Measurements from ENCODE around the gene TSPEAR. TPM values are rescaled to one million over a fixed set of nuclear protein-coding genes. Genes with fewer than 3 reads are reported as not detected.

Gene TSPEAR
- total and polyA plus RNA-seq, 9 of the 15 experiments (the other 6 are each of a cell fraction or from before 2014, with no cell fraction given), result not detected

DNA sequence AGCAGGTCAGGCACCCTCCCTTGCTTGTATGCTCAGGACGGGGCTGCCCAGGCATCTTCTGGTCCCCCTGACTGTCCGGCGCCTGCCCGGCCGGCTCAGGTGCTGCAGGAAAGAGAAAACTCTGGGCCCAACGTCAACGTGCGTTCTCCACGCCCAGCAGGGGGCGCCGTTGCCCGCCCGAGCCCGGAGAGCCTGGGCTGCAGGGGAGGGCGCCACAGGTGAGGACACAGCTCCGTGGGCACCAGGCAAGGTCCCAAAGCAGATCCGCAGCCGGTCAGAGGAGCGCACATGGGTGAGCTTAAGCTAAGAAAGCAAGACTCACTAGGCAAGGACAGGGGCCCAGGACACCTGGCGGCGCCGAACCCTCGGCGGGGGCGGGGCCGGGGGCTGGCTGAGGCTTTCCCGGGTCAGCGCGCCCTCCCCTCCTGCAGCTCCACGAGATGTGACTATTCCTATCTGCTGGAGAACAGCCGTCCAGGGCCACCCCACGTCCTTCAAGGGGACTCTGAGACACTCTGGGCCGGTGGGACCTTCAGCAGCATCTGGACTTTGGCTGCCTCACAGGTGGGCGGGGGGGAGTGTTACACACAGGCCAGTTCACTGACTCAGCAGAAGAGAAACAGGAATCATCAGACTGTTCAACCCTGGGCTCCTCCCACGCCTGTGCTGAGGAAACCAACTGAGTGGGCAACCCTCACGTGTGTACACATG, 200.7 kb downstream of the TSPEAR start:
- CTCF ChIA-PET (ENCODE audit: low intra/inter-chr PET ratio), result interaction anchor here (0.5 to 2.2 kb wide), 7 partner anchors 56 to 422 kb away, joined by 3 to 16 read pairs (median 4); no protein-coding TSS in a partner anchor
- peak overlapping the region; percentile 70 for H3K4me2 ChIP-seq (ENCODE audit: insufficient read depth, low read length)
- peak; percentile 78 to 90 (median 84) for DNase-seq (ENCODE audit: extremely low read depth in 1 of 4, low spot score in 3 of 4)
- no peak overlapping the region for H3K4me3 ChIP-seq
- peak; percentile 69 for FAIRE-seq
- POLR2A ChIA-PET, result interaction anchor here (1.1 to 1.3 kb wide), 3 partner anchors 10 to 433 kb away, joined by 3 to 4 read pairs (median 3); no protein-coding TSS in a partner anchor
- no TSS peak for BruUV-seq (replicated peaks)
- WGBS (ENCODE audit: insufficient coverage, low coverage, missing lambda C conversion rate), result 2% methylated on average over 31 of the region's 36 CpGs
- H3K79me2 ChIP-seq (ENCODE audit: control insufficient read depth, insufficient read depth, low read length), result no peaks in the 10 kb centered on the region
- H3K27me3 ChIP-seq (ENCODE audit: control insufficient read depth in 2 of 2, insufficient read depth in 2 of 2, low read length in 2 of 2), result peaks cover 32 to 57% of the 10 kb centered on the region in 2 experiments
- no peaks in the 10 kb centered on the region for H3K36me3 ChIP-seq (ENCODE audit: control insufficient read depth, insufficient read depth, low read length)
- in situ Hi-C loops (cut with MboI) (no loop called here), intact Hi-C loops (cut with micrococcal nuclease) (loop anchor here (1.0 to 10.0 kb wide), 3 partner anchors 232 to 414 kb away; partner anchors contain the start of gene ITGB2)
- peaks cover 0 to 18% of the 10 kb centered on the region in 2 experiments; a peak in 2 of 5 replicates for H3K4me1 ChIP-seq (replicated peaks in 1 of 2; ENCODE audit: control insufficient read depth in 2 of 2, insufficient read depth in 2 of 2, low read length in 2 of 2)
- no peak overlapping the region; a peak in 1 of 4 replicates for H3K9ac ChIP-seq (ENCODE audit: insufficient read depth in 1 of 2, low read depth in 2 of 2, low read length in 2 of 2)
- no peaks in the 10 kb centered on the region for H3K9me1 ChIP-seq (ENCODE audit: control insufficient read depth, insufficient read depth, low read length)
- no peak overlapping the region for H3K27ac ChIP-seq (ENCODE audit: extremely low read depth, low read depth, low read length)
- ATAC-seq, result peak; percentile 95
- peaks cover 15% of the 10 kb centered on the region for H4K20me1 ChIP-seq (replicated peaks; ENCODE audit: control insufficient read depth, insufficient read depth, low read length)
- no peaks in the 10 kb centered on the region for H3K9me3 ChIP-seq (replicated peaks; ENCODE audit: control insufficient read depth, insufficient read depth, low read depth, low read length)
- H2AFZ ChIP-seq (ENCODE audit: low read depth, low read length), result peak overlapping the region; percentile 36; the same call in 1 of the 2 replicates
- TF ChIP-seq ATF7 (IDR thresholded peaks at IDR 0.05), result peak; percentile 69; the same call in 1 of the 2 replicates
- 0 out of 2 replicates have a peak, but pooled peaks have one; percentile 39 for TF ChIP-seq RBM14 (IDR thresholded peaks at IDR 0.05; ENCODE audit: borderline replicate concordance, insufficient read depth, low read depth, low read length)
- TF ChIP-seq, protein P1, sequence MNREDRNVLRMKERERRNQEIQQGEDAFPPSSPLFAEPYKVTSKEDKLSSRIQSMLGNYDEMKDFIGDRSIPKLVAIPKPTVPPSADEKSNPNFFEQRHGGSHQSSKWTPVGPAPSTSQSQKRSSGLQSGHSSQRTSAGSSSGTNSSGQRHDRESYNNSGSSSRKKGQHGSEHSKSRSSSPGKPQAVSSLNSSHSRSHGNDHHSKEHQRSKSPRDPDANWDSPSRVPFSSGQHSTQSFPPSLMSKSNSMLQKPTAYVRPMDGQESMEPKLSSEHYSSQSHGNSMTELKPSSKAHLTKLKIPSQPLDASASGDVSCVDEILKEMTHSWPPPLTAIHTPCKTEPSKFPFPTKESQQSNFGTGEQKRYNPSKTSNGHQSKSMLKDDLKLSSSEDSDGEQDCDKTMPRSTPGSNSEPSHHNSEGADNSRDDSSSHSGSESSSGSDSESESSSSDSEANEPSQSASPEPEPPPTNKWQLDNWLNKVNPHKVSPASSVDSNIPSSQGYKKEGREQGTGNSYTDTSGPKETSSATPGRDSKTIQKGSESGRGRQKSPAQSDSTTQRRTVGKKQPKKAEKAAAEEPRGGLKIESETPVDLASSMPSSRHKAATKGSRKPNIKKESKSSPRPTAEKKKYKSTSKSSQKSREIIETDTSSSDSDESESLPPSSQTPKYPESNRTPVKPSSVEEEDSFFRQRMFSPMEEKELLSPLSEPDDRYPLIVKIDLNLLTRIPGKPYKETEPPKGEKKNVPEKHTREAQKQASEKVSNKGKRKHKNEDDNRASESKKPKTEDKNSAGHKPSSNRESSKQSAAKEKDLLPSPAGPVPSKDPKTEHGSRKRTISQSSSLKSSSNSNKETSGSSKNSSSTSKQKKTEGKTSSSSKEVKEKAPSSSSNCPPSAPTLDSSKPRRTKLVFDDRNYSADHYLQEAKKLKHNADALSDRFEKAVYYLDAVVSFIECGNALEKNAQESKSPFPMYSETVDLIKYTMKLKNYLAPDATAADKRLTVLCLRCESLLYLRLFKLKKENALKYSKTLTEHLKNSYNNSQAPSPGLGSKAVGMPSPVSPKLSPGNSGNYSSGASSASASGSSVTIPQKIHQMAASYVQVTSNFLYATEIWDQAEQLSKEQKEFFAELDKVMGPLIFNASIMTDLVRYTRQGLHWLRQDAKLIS (CRISPR knock-in tag; IDR thresholded peaks at IDR 0.05), result peak; percentile 78; the same call in 1 of the 2 replicates
- no peak for TF ChIP-seq CREBBP (IDR thresholded peaks at IDR 0.05; ENCODE audit: low read depth, low read length)
- peak; percentile 46; the same call in 1 of the 2 replicates for TF ChIP-seq BHLHE40 (IDR thresholded peaks at IDR 0.05; ENCODE audit: low read length)
- TF ChIP-seq, protein P2, sequence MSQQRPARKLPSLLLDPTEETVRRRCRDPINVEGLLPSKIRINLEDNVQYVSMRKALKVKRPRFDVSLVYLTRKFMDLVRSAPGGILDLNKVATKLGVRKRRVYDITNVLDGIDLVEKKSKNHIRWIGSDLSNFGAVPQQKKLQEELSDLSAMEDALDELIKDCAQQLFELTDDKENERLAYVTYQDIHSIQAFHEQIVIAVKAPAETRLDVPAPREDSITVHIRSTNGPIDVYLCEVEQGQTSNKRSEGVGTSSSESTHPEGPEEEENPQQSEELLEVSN (IDR thresholded peaks at IDR 0.05; ENCODE audit: borderline replicate concordance in 1 of 2, extremely low read depth in 1 of 2, insufficient read depth in 1 of 2, insufficient read length in 1 of 2, low read depth in 1 of 2, low read length in 1 of 2, poor library complexity in 1 of 2, severe bottlenecking in 1 of 2), result peak in 1 of 2 experiments; percentile 18
- no peak for TF ChIP-seq ZBTB26 (CRISPR knock-in tag; IDR thresholded peaks at IDR 0.05)
- TF ChIP-seq JUND (IDR thresholded peaks at IDR 0.05; ENCODE audit: borderline replicate concordance, low read depth, low read length), result peak; percentile 50; the same call in 1 of the 2 replicates
- no peak; the same call in 2 of the 3 replicates for TF ChIP-seq JUND (tag; IDR thresholded peaks at IDR 0.05; ENCODE audit: borderline replicate concordance, low read depth, low read length)
- no peak for TF ChIP-seq OTX1 (CRISPR knock-in tag; IDR thresholded peaks at IDR 0.05)
- TF ChIP-seq ATF1 (CRISPR knock-in tag; IDR thresholded peaks at IDR 0.05), result no peak
- TF ChIP-seq ATF1 (tag; IDR thresholded peaks at IDR 0.05), result peak; percentile 48; the same call in 1 of the 2 replicates
